GM12891 (cell line): ENCODE data around the gene LDB2.

Experiments used
- DNase-seq: peaks from one replicate; pipeline ENCODE4 v3.0.0; 2011; ENCODE audit warnings: low spot score; ENCODE audit not compliant: insufficient read length
- FAIRE-seq: peaks from 2 replicates; lab custom pipeline; 2011; peaks lifted over from hg19 to GRCh38; lab: Jason Lieb, UNC
- PAX5 ChIP-seq: IDR thresholded peaks from 2 replicates; pipeline ENCODE4 v1.6.1; 2011; ENCODE audit warnings: low read length, moderate library complexity, mild to moderate bottlenecking; ENCODE audit not compliant: insufficient read depth, severe bottlenecking
- POLR2A ChIP-seq: IDR thresholded peaks from 2 replicates; pipeline ENCODE4 v1.6.1; 2011; ENCODE audit warnings: low read depth, low read length, control low read depth
- POLR2AphosphoS5 ChIP-seq: IDR thresholded peaks from 2 replicates; pipeline ENCODE4 v1.6.1; 2011; ENCODE audit warnings: low read depth, low read length, control low read depth
- POU2F2 ChIP-seq: IDR thresholded peaks from 2 replicates; pipeline ENCODE4 v1.6.1; 2011; ENCODE audit warnings: low read depth, mild to moderate bottlenecking, control low read depth, low read length, moderate library complexity
- SPI1 ChIP-seq: IDR thresholded peaks from 2 replicates; pipeline ENCODE4 v1.6.1; 2011; ENCODE audit warnings: low read depth, low read length, control low read depth
- TAF1 ChIP-seq: IDR thresholded peaks from 2 replicates; pipeline ENCODE4 v1.6.1; 2011; ENCODE audit warnings: low read depth, low read length, control low read depth

Gene LDB2

GRCh38 chr4:16814361-16814760 lies 84.1 kb downstream of the LDB2 start:
- no peak for DNase-seq

DNA sequence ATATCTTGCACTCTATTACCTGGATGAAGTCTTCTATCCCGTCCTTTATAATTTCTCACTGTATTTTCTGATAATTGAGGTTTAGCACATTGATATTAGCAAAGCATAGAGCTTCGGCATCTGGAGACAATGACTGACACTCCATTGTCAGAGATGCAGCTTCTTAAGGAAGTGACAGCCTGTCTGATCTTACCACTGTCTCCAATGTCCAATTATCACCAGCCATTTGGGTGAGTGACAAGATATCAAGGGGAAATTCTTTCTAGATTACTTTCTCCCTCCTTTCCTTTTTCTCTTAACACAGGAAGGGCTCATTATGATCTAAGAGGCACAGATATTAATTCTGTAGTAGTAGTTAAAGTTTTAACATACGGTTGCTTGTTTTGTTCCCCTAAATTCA lies 86.4 kb downstream of the LDB2 start:
- no peak for DNase-seq
- FAIRE-seq = no peak
- no peak for TF ChIP-seq TAF1
- TF ChIP-seq POU2F2 = no peak
- TF ChIP-seq PAX5 = no peak
- TF ChIP-seq POLR2A = no peak
- TF ChIP-seq SPI1 = no peak
- no peak for TF ChIP-seq POLR2AphosphoS5

More at GRCh38 chr4:16814361-16814760, 84.1 kb downstream of the LDB2 start:
- no peak for FAIRE-seq
- TF ChIP-seq POLR2A = no peak
- no peak for TF ChIP-seq POLR2AphosphoS5
- TF ChIP-seq SPI1 = no peak
- no peak for TF ChIP-seq TAF1

GRCh38 chr4:16809943-16810342 lies 88.5 kb downstream of the LDB2 start:
- FAIRE-seq = no peak
- TF ChIP-seq POLR2AphosphoS5 = no peak
- no peak for TF ChIP-seq POU2F2
- no peak for TF ChIP-seq SPI1
- TF ChIP-seq TAF1 = no peak
- TF ChIP-seq PAX5 = no peak
- TF ChIP-seq POLR2A = no peak
- DNase-seq = no peak

GRCh38 chr4:16809064-16809463 lies 89.4 kb downstream of the LDB2 start:
- DNase-seq (no peak), FAIRE-seq (no peak)
- TF ChIP-seq POLR2AphosphoS5 = no peak

GRCh38 chr4:16807355-16807754 lies 91.1 kb downstream of the LDB2 start:
- FAIRE-seq = no peak
- DNase-seq = no peak
- TF ChIP-seq TAF1 = no peak
- TF ChIP-seq POU2F2 = no peak
- no peak for TF ChIP-seq POLR2A
- TF ChIP-seq POLR2AphosphoS5 = no peak
- TF ChIP-seq SPI1 = no peak
- TF ChIP-seq PAX5 = no peak

- FAIRE-seq (no peak), DNase-seq (no peak)
- TF ChIP-seq PAX5 (no peak), POU2F2 (no peak), POLR2A (no peak), POLR2AphosphoS5 (no peak), TAF1 (no peak), SPI1 (no peak)
Measured at GRCh38 chr4:16804581-16804980, 93.9 kb downstream of the LDB2 start.

DNA sequence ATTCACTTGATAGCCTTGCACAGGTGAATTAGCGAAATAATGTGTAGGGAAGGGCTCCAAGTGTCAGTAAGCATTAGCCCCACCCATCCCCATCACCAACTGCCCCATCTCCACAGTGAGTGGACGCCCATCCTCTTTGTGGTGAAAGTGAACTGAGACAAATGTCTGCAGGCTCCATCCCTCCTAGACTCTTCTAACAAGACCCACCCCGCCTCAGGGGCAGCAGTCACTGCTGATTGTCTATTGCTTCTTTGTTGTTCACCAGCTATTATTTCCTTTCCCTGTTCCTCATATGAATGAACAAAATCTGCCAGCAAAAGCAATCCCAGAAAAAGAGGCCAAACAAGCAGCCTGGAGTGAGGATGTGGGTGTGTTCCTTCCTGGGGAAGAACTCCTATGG lies 96.4 kb downstream of the LDB2 start:
- FAIRE-seq (no peak), DNase-seq (no peak)
- no peak for TF ChIP-seq POLR2AphosphoS5
- TF ChIP-seq POU2F2 = no peak
- no peak for TF ChIP-seq PAX5
- no peak for TF ChIP-seq TAF1
- no peak for TF ChIP-seq POLR2A
- no peak for TF ChIP-seq SPI1

- DNase-seq (no peak), FAIRE-seq (no peak)
- TF ChIP-seq POLR2A (no peak), POU2F2 (no peak), SPI1 (no peak), PAX5 (no peak), POLR2AphosphoS5 (no peak), TAF1 (no peak)
Measured at GRCh38 chr4:16801356-16801755, 97.1 kb downstream of the LDB2 start.

- FAIRE-seq = peak; percentile 74
- TF ChIP-seq POLR2AphosphoS5 (no peak), SPI1 (no peak), TAF1 (no peak), POLR2A (no peak), PAX5 (no peak), POU2F2 (no peak)
- peak; percentile 16 for DNase-seq
Measured at GRCh38 chr4:16794816-16795445, 103.5 kb downstream of the LDB2 start.

- TF ChIP-seq SPI1 (no peak), POLR2AphosphoS5 (no peak), PAX5 (no peak), POLR2A (no peak)
- DNase-seq (no peak), FAIRE-seq (no peak)
Measured at GRCh38 chr4:16791460-16791859, 107.0 kb downstream of the LDB2 start.

GRCh38 chr4:16790508-16790907 lies 107.9 kb downstream of the LDB2 start:
- no peak for DNase-seq
- TF ChIP-seq SPI1 (no peak), PAX5 (no peak), POU2F2 (no peak), POLR2A (no peak), TAF1 (no peak), POLR2AphosphoS5 (no peak)
- no peak for FAIRE-seq

DNA sequence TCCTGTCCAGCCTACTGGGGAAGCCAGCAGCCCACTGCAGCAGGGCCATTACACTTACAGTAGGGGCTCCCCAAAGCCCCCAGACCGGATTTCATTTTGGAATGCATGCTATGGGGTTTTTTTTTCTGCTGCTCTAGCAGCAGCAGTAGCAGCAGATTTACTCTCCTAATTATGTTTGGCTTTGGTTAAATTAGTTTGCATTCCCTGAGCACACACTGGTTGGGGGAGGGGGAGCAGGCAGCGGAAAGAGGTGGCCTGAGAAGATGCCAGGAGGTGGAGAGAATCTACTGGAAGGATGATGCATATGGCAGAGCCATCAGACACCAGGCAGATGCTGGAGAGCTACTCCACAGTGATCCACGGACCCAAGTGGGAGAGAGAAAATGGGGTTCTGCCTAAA lies 109.6 kb downstream of the LDB2 start:
- DNase-seq (no peak), FAIRE-seq (no peak)
- TF ChIP-seq PAX5 (no peak), POU2F2 (no peak), SPI1 (no peak), POLR2AphosphoS5 (no peak), POLR2A (no peak), TAF1 (no peak)
